ENCODE results near the gene PHLDB1.
A peak's percentile ranks its signal among the peaks of the same experiment; 100 is the strongest.
"Not testable (repeated sequence)": the region's sequence is repeated elsewhere in the genome, so short reads cannot be mapped to it uniquely, and the experiment has no call there.

PHLDB1 gene

GRCh38 chr11:118671254-118671653, 63.8 kb downstream of the PHLDB1 start:
- no peak overlapping the region for H3K4me3 ChIP-seq
- H3K27ac ChIP-seq, result no peak overlapping the region
- TF ChIP-seq CTCF (IDR thresholded peaks at IDR 0.05), result no peak
- no peak for DNase-seq (ENCODE audit: low spot score)

GRCh38 chr11:118672846-118673245, 65.4 kb downstream of the PHLDB1 start:
- Histone ChIP-seq H3K27ac (no peak overlapping the region), H3K4me3 (no peak overlapping the region)
- DNase-seq (ENCODE audit: low spot score), result no peak
- TF ChIP-seq CTCF (IDR thresholded peaks at IDR 0.05), result no peak

GRCh38 chr11:118673361-118674081, 66.1 kb downstream of the PHLDB1 start:
- DNase-seq (ENCODE audit: low spot score), result peak; percentile 41
- Histone ChIP-seq H3K4me3 (no peak overlapping the region), H3K27ac (no peak overlapping the region)
- TF ChIP-seq CTCF (IDR thresholded peaks at IDR 0.05), result no peak

GRCh38 chr11:118674082-118674435, 66.6 kb downstream of the PHLDB1 start:
- no peak for TF ChIP-seq CTCF (IDR thresholded peaks at IDR 0.05)
- Histone ChIP-seq H3K27ac (no peak overlapping the region), H3K4me3 (no peak overlapping the region)
- no peak for DNase-seq (ENCODE audit: low spot score)

- TF ChIP-seq CTCF (IDR thresholded peaks at IDR 0.05), result no peak
- Histone ChIP-seq H3K27ac (no peak overlapping the region), H3K4me3 (no peak overlapping the region)
- peak; percentile 40 for DNase-seq (ENCODE audit: low spot score)
These were observed 70.6 kb downstream of the PHLDB1 start for GRCh38 chr11:118677977-118678376.

- not testable (repeated sequence) for H3K27ac ChIP-seq, H3K4me3 ChIP-seq
- peak; percentile 78 for DNase-seq (ENCODE audit: low spot score)
These were observed 71.5 kb downstream of the PHLDB1 start for GRCh38 chr11:118678908-118679307.

- peak; percentile 47 for DNase-seq (ENCODE audit: low spot score)
- no peak within 1 kb of the TSS for H3K27ac ChIP-seq
- no peak for TF ChIP-seq CTCF (IDR thresholded peaks at IDR 0.05)
- no peak within 1 kb of the TSS for H3K4me3 ChIP-seq
These were observed 72.1 kb downstream of the PHLDB1 start, which contains the start of gene TREH for GRCh38 chr11:118679483-118679882. TREH (minus strand) TSS chr11:118679650; CDS start chr11:118679627, 23 bp downstream.
